SK-N-SH treated with all-trans-retinoic acid at 6 μM for 48 hours (cell line): ENCODE measurements around the gene ATP13A2.
A peak's percentile ranks its signal among the peaks of the same experiment; 100 is the strongest.
"Not testable (repeated sequence)": the region's sequence is repeated elsewhere in the genome, so short reads cannot be mapped to it uniquely, and the experiment has no call there.

Experiments
- ATAC-seq: fragments of 200-7000 bp; cut with Tn5 transposase; 3 replicates; pipeline ENCODE4 v1.9.1; 2020; ENCODE audit warnings: mild to moderate bottlenecking, moderate library complexity
- ARNTL ChIP-seq: fragments of 450-650 bp; formaldehyde crosslinking; IDR thresholded peaks from 2 replicates; pipeline ENCODE4 v1.5.0; 2020; ENCODE audit warnings: low read depth, mild to moderate bottlenecking, moderate library complexity, borderline replicate concordance
- BACH2 ChIP-seq: fragments of 250-450 bp; sonication (Bioruptor Pico); IDR thresholded peaks from 2 replicates; pipeline ENCODE4 v1.9.0; 2021; ENCODE audit warnings: mild to moderate bottlenecking, borderline replicate concordance
- CSDC2 ChIP-seq: fragments of 250-450 bp; sonication (Bioruptor Pico); IDR thresholded peaks from 2 replicates; pipeline ENCODE4 v1.5.0; 2020; ENCODE audit warnings: mild to moderate bottlenecking, moderate library complexity
- ESRRG ChIP-seq: fragments of 250-450 bp; sonication (Bioruptor Pico); IDR thresholded peaks from 2 replicates; pipeline ENCODE4 v1.6.1; 2021; ENCODE audit warnings: mild to moderate bottlenecking
- ISL1 ChIP-seq: fragments of 250-450 bp; sonication (Bioruptor Pico); IDR thresholded peaks from 2 replicates; pipeline ENCODE4 v2.1.2; 2022; ENCODE audit warnings: mild to moderate bottlenecking, moderate library complexity
- OSR1 ChIP-seq: fragments of 250-450 bp; sonication (Bioruptor Pico); IDR thresholded peaks from 2 replicates; pipeline ENCODE4 v1.8.0; 2022; ENCODE audit warnings: moderate library complexity, mild to moderate bottlenecking, inconsistent platforms
- PPARA ChIP-seq: fragments of 250-450 bp; sonication (Bioruptor Pico); IDR thresholded peaks from 2 replicates; pipeline ENCODE4 v1.5.0; 2020; ENCODE audit warnings: mild to moderate bottlenecking, borderline replicate concordance
- TOX ChIP-seq: fragments of 250-450 bp; sonication (Bioruptor Pico); IDR thresholded peaks from 2 replicates; pipeline ENCODE4 v1.8.0; 2021; ENCODE audit warnings: mild to moderate bottlenecking, moderate library complexity, borderline replicate concordance
- TSHZ2 ChIP-seq: fragments of 250-450 bp; sonication (Bioruptor Pico); IDR thresholded peaks from 2 replicates; pipeline ENCODE4 v1.5.0; 2020; ENCODE audit warnings: mild to moderate bottlenecking, moderate library complexity
- ZFP3 ChIP-seq: fragments of 250-450 bp; sonication (Bioruptor Pico); IDR thresholded peaks from 2 replicates; pipeline ENCODE4 v1.5.0; 2020; ENCODE audit warnings: mild to moderate bottlenecking, moderate library complexity
- ZFP30 ChIP-seq: fragments of 450-650 bp; formaldehyde crosslinking; IDR thresholded peaks from 2 replicates; pipeline ENCODE4 v1.5.0; 2022; ENCODE audit warnings: mild to moderate bottlenecking, moderate library complexity
- ZNF70 ChIP-seq: fragments of 450-650 bp; formaldehyde crosslinking; IDR thresholded peaks from 2 replicates; pipeline ENCODE4 v1.5.0; 2020; ENCODE audit warnings: mild to moderate bottlenecking, moderate library complexity
- ZNF8 ChIP-seq: fragments of 450-650 bp; formaldehyde crosslinking; IDR thresholded peaks from 2 replicates; pipeline ENCODE4 v1.5.0; 2020; ENCODE audit warnings: mild to moderate bottlenecking, moderate library complexity
- TF ChIP-seq, protein P1 (sequence below): fragments of 250-450 bp; sonication (Bioruptor Pico); IDR thresholded peaks from 2 replicates; pipeline ENCODE4 v1.8.0; 2021; ENCODE audit warnings: low read depth, mild to moderate bottlenecking, moderate library complexity, borderline replicate concordance
- TF ChIP-seq, protein P2 (sequence below): fragments of 250-450 bp; sonication (Bioruptor Pico); IDR thresholded peaks from 2 replicates; pipeline ENCODE4 v1.5.1; 2021; ENCODE audit warnings: mild to moderate bottlenecking, moderate library complexity

ATP13A2 gene

GRCh38 chr1:16965486-16966067, 46.2 kb downstream of the ATP13A2 start:
- ATAC-seq, result no peak
- TF ChIP-seq ZNF70 (CRISPR knock-in tag), result no peak
- no peak for TF ChIP-seq PPARA
- no peak for TF ChIP-seq ZFP3
- no peak for TF ChIP-seq ISL1 (CRISPR knock-in tag)
- TF ChIP-seq TOX (CRISPR knock-in tag), result no peak
- no peak for TF ChIP-seq TSHZ2
- TF ChIP-seq ZFP30 (CRISPR knock-in tag), result no peak
- TF ChIP-seq ZNF8 (CRISPR knock-in tag), result no peak
- TF ChIP-seq ESRRG (CRISPR knock-in tag), result no peak
- TF ChIP-seq BACH2 (CRISPR knock-in tag), result no peak
- TF ChIP-seq, protein P1, sequence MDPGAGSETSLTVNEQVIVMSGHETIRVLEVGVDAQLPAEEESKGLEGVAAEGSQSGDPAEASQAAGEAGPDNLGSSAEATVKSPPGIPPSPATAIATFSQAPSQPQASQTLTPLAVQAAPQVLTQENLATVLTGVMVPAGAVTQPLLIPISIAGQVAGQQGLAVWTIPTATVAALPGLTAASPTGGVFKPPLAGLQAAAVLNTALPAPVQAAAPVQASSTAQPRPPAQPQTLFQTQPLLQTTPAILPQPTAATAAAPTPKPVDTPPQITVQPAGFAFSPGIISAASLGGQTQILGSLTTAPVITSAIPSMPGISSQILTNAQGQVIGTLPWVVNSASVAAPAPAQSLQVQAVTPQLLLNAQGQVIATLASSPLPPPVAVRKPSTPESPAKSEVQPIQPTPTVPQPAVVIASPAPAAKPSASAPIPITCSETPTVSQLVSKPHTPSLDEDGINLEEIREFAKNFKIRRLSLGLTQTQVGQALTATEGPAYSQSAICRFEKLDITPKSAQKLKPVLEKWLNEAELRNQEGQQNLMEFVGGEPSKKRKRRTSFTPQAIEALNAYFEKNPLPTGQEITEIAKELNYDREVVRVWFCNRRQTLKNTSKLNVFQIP (CRISPR knock-in tag), result no peak
- TF ChIP-seq, all 23 proteins: peak for 0

DNA sequence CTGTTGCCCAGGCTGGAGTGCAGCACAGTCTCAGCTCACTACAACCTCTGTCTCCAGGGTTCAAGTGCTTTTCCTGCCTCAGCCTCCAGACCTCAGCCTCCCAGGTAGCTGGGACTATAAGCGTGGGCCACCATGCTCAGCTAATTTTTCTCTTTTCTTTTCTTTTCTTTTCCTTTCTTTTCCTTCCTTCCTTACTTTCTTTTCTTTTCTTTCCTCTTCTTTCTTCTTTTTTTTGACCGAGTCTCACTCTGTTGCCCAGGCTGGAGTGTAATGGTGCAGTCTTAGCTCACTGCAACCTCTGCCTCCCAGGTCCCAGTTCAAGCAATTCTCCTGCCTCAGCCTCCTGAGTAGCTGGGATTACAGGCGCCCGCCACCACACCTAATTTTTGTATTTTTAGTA, 47.6 kb downstream of the ATP13A2 start:
- not testable (repeated sequence) for ATAC-seq

DNA sequence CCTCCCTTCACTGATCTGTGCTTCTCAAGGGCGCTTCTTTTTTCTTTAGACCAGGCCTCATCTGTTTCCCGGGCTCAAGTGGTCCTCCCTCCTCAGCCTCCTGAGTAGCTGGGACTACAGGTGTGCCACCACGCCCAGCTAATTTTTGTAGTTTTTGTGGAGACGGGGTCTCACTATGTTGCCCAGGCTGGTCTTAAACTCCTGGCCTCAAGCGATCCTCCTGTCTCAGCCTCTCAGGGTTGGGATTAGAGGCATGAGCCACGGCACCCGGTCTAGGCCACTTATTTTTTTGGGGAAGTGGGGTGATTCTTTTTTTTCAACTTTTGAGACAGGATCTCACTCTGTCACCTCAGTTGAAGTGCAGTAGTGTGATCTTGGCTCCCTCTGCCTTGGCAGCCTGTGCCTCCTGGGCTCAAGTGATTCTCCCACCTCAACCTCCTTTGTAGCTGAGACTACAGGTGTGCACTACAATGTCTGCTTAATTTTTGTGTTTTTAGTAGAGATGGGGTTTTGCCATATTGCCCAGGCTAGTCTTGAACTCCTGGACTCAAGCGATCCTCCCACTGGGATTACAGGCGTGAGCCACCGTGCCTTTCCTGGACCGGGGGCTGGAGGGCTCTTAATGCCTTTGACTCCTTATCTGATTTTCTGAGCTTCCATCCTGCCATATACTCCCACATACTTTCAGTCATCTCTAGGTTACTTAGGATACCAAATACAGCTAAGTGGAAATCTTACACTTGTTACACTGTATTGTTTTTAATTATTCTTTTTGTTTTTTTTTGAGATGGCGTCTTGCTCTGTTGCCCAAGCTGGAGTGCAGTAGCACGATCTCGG, 50.2 kb downstream of the ATP13A2 start:
- ATAC-seq, result no peak
- TF ChIP-seq ZNF8 (CRISPR knock-in tag) (no peak), ESRRG (CRISPR knock-in tag) (no peak), CSDC2 (CRISPR knock-in tag) (no peak)
- TF ChIP-seq, protein P1 (CRISPR knock-in tag), result no peak

GRCh38 chr1:16960560-16961296, 51.0 kb downstream of the ATP13A2 start:
- ATAC-seq, result peak; percentile 91
- TF ChIP-seq ARNTL (CRISPR knock-in tag) (no peak), PPARA (no peak)

DNA sequence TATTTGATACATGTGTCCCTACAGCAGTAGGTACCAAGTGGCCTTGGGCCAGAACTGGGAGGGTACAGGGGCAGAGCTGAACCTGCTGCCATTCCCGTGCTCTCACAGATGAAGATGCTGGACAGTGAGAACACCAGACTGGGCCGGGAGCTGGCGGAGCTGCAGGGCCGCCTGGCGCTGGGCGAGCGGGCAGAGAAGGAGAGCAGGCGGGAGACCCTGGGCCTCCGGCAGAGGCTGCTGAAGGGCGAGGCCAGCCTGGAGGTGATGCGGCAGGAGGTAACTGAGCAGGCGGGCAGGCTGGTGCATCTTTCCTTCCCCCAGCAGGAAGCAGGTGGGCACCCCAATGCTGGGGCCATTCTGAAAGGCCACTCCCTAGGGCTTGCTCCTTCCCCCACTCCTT, 53.3 kb downstream of the ATP13A2 start:
- ATAC-seq, result no peak
- TF ChIP-seq CSDC2 (CRISPR knock-in tag), result no peak
- TF ChIP-seq, protein P2, sequence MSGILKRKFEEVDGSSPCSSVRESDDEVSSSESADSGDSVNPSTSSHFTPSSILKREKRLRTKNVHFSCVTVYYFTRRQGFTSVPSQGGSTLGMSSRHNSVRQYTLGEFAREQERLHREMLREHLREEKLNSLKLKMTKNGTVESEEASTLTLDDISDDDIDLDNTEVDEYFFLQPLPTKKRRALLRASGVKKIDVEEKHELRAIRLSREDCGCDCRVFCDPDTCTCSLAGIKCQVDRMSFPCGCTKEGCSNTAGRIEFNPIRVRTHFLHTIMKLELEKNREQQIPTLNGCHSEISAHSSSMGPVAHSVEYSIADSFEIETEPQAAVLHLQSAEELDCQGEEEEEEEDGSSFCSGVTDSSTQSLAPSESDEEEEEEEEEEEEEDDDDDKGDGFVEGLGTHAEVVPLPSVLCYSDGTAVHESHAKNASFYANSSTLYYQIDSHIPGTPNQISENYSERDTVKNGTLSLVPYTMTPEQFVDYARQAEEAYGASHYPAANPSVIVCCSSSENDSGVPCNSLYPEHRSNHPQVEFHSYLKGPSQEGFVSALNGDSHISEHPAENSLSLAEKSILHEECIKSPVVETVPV (CRISPR knock-in tag), result no peak
- no peak for TF ChIP-seq ISL1 (CRISPR knock-in tag)
- TF ChIP-seq, protein P1 (CRISPR knock-in tag), result no peak
- TF ChIP-seq OSR1 (CRISPR knock-in tag), result no peak
